ENCODE data around the gene TCN2.

- TF ChIP-seq CTCF (IDR thresholded peaks at IDR 0.05) (no peak), POLR2A (IDR thresholded peaks at IDR 0.05) (no peak)
Observed at GRCh38 chr22:30607300-30607930, 441 bp downstream of the TCN2 start.

Data from thyroid gland (tissue), 4 donors.